HepG2 (cell line): Measurements from ENCODE around the gene CACNG7. TPM values are rescaled to one million over a fixed set of nuclear protein-coding genes. Genes with fewer than 3 reads are reported as not detected.

Experiments
- ATAC-seq: fragments of 200-7000 bp; cut with Tn5 transposase; 3 replicates; pipeline ENCODE4 v1.9.1; 2020; ENCODE audit warnings: mild to moderate bottlenecking, moderate library complexity
- BruUV-seq: library from RNA; stranded (reverse); fragments of 400-500 nt; replicated peaks from 2 replicates; lab custom pipeline; 2021; lab: Mats Ljungman, UMichigan
- CTCF ChIA-PET: fragments of 300-600 bp; formaldehyde crosslinking; extraction: SDS; loops from one replicate; lab custom pipeline; 2021; ENCODE audit warnings: low total read pairs, inconsistent platforms, low intra/inter-chr PET ratio; lab: Yijun Ruan, JAX
- POLR2A ChIA-PET: fragments of 350-600 bp; sonication (Branson Sonifier 250); formaldehyde crosslinking; loops from one replicate; lab custom pipeline; 2020; ENCODE audit warnings: antibody characterized with exemption, inconsistent platforms; lab: Yijun Ruan, JAX
- DNase-seq: peaks from one replicate; pipeline ENCODE4 v3.0.0-alpha.2; 2015; ENCODE audit warnings: low spot score
- FAIRE-seq: peaks from 3 replicates; lab custom pipeline; 2011; peaks lifted over from hg19 to GRCh38; lab: Jason Lieb, UNC
- H2AFZ ChIP-seq: one replicate; pipeline ENCODE4 v1.6.1; 2011; ENCODE audit warnings: low read length, inconsistent platforms
- H3K27ac ChIP-seq: fragments of 300-600 bp; 3 replicates; pipeline ENCODE4 v1.8.0; 2011; ENCODE audit warnings: mixed run types, mild to moderate bottlenecking, mixed read lengths, low read length, inconsistent platforms; ENCODE audit not compliant: insufficient read depth; ENCODE audit errors: extremely low read length
- H3K27me3 ChIP-seq, 2 experiments: fragments of 200-600 bp in 1 of 2; 2 replicates in 1 of 2; 3 replicates in 1 of 2; pipeline versions ENCODE4 v1.6.0 to v1.8.0; 2011; ENCODE audit warnings: low read length in 2 of 2, mild to moderate bottlenecking in 2 of 2, moderate library complexity in 2 of 2, inconsistent platforms in 1 of 2; ENCODE audit not compliant: insufficient read depth in 2 of 2, control insufficient read depth in 1 of 2
- H3K36me3 ChIP-seq, 2 experiments: fragments of 200-600 bp in 1 of 2; replicated peaks in 1 of 2; 2 replicates in 1 of 2; 3 replicates in 1 of 2; pipeline versions ENCODE4 v1.5.1 to v1.8.0; 2011; ENCODE audit warnings: low read length in 2 of 2, inconsistent platforms in 1 of 2; ENCODE audit not compliant: insufficient read depth in 2 of 2, control insufficient read depth in 1 of 2
- H3K4me1 ChIP-seq: 2 replicates; pipeline ENCODE4 v1.5.1; 2012; ENCODE audit warnings: low read length, inconsistent platforms; ENCODE audit not compliant: insufficient read depth
- H3K4me2 ChIP-seq: 2 replicates; pipeline ENCODE4 v1.6.0; 2011; ENCODE audit warnings: low read depth, low read length, inconsistent platforms
- H3K4me3 ChIP-seq, 3 experiments: fragments of 200-600 bp in 1 of 3; sonication (generic), shearing (Covaris generic) in 1 of 3; replicated peaks in 1 of 3; 2 replicates each; pipeline ENCODE4 v1.5.1; 2011 to 2016; ENCODE audit warnings: low read length in 3 of 3, inconsistent platforms in 2 of 3, low read depth in 2 of 3, mild to moderate bottlenecking in 2 of 3, control low read depth in 1 of 3, mixed read lengths in 1 of 3; ENCODE audit not compliant: insufficient read depth in 1 of 3
- H3K79me2 ChIP-seq: one replicate; pipeline ENCODE4 v1.6.1; 2011; ENCODE audit warnings: low read length, inconsistent platforms; ENCODE audit not compliant: insufficient read depth
- H3K9ac ChIP-seq: 2 replicates; pipeline ENCODE4 v1.6.0; 2011; ENCODE audit warnings: mild to moderate bottlenecking, low read depth, low read length, inconsistent platforms; ENCODE audit not compliant: insufficient read depth
- H3K9me3 ChIP-seq: 2 replicates; pipeline ENCODE4 v1.5.1; 2012; ENCODE audit warnings: mild to moderate bottlenecking, low read length
- H4K20me1 ChIP-seq: 2 replicates; pipeline ENCODE4 v1.6.0; 2011; ENCODE audit warnings: inconsistent platforms, mild to moderate bottlenecking, low read length, moderate library complexity; ENCODE audit not compliant: insufficient read depth
- ATF7 ChIP-seq, 2 experiments: fragments of 450-650 bp in 1 of 2; sonication (generic) in 1 of 2; formaldehyde crosslinking in 1 of 2; IDR thresholded peaks; 2 replicates each; pipeline versions ENCODE4 v1.4.0 to v1.6.1; 2016 to 2020; ENCODE audit warnings: antibody characterized with exemption in 1 of 2, mild to moderate bottlenecking in 1 of 2, missing genetic modification reagents in 1 of 2
- KLF11 ChIP-seq: IDR thresholded peaks from 2 replicates; pipeline ENCODE4 v1.6.1; 2016; ENCODE audit warnings: missing compliant biosample characterization
- NFIB ChIP-seq: sonication (generic); formaldehyde crosslinking; IDR thresholded peaks from 2 replicates; pipeline ENCODE4 v1.9.0; 2021; ENCODE audit warnings: missing genetic modification reagents, mild to moderate bottlenecking, borderline replicate concordance
- ZNF597 ChIP-seq: sonication (generic); formaldehyde crosslinking; IDR thresholded peaks from 2 replicates; pipeline ENCODE4 v1.5.0; 2020; ENCODE audit warnings: missing genetic modification reagents
- ZNF652 ChIP-seq: IDR thresholded peaks from 2 replicates; pipeline ENCODE4 v1.6.1; 2016; ENCODE audit warnings: low read depth, borderline replicate concordance
- ZNF660 ChIP-seq: sonication (generic); formaldehyde crosslinking; IDR thresholded peaks from 2 replicates; pipeline ENCODE4 v1.5.1; 2020; ENCODE audit warnings: mild to moderate bottlenecking, low read depth, missing genetic modification reagents, borderline replicate concordance
- WGBS: methylation state at CpG from one replicate; pipeline ENCODE4 v1.1.6; 2017; ENCODE audit warnings: low lambda C conversion rate; 5-methylcytosine and 5-hydroxymethylcytosine counted together
- in situ Hi-C: cut with HindIII; loops from 2 replicates; pipeline ENCODE4 v1.10.0; 2017; ENCODE audit warnings: low pct_unique_long_range_greater_than_20kb; ENCODE audit not compliant: extremely low pct_ligation_motif_present
- intact Hi-C: fragments of 100-400 bp; cut with micrococcal nuclease; formaldehyde crosslinking; loops from one replicate; pipeline ENCODE4 v1.10.0; 2022; ENCODE audit not compliant: unreplicated experiment
- polyA plus RNA-seq, 8 experiments: library from polyadenylated mRNA; depleted of rRNA in 3 of 8; stranded (reverse) in 7 of 8; unstranded in 1 of 8; fragments of >200 nt; fragmentation: Illumina TruSeq in 4 of 8; extraction: Trizol in 4 of 8; gene quantifications; 2 replicates each; pipeline versions ENCODE4 v1.2.1 to v1.2.3, GENCODE V29; 2011 to 2016; ENCODE audit warnings: low read depth in 4 of 8, missing spikeins in 1 of 8, mixed read lengths in 1 of 8; ENCODE audit not compliant: insufficient read depth in 1 of 8
- total RNA-seq, 5 experiments: library from RNA; depleted of rRNA; stranded (reverse); fragments of >200 nt; fragmentation: Illumina TruSeq; extraction: Trizol; gene quantifications; 2 replicates each; pipeline ENCODE4 v1.2.3, GENCODE V29; 2016; ENCODE audit warnings: low read depth in 1 of 5

CACNG7 gene
- total and polyA plus RNA-seq, 2 of the 13 experiments (the other 11 are each of a cell fraction or from before 2014, with no cell fraction given): not detected

DNA sequence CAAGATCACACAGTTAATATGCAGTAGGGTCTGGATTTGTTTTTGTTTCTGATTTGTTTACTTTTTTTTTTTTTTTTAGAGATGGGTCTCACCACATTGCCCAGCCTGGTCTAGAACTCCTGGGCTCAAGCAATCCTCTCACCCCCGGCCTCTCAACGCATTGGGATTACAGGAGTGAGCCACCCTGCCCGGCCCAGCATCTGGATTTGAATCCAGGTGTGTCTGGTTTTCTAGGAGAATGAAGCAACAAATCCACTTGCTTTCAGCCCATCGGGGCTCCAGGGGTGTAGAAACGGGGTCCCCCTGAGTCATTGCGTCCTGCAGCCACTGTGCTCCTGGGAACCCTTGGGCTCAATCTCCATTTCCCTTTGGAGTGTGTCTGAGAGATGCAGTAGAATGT is 60.3 kb downstream of the CACNG7 start (continued):
- TF ChIP-seq ZNF597 (CRISPR knock-in tag) (no peak), ZNF660 (CRISPR knock-in tag) (no peak), NFIB (CRISPR knock-in tag) (no peak)

DNA sequence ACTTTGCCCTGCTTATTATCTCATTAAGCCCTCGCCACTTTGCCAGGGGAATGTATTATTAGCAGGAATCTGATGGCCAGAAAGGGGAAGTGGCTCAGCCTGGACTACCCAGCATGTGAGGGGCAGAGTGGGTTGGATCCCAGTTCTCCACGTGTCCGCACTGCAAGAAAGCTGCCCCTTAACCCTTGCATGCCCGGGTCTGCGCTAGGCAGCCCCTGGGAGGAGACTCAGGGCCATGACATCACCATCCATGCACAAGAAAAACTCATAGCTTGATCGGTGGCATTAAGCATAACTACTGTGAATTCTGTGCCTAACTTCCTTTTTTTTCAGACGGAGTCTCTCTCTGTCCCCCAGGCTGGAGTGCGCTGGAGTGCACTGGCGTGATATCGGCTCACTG is 62.6 kb downstream of the CACNG7 start:
- Histone ChIP-seq H4K20me1 (no peaks in the 10 kb centered on the region), H3K79me2 (no peaks in the 10 kb centered on the region), H3K9ac (no peak overlapping the region), H2AFZ (no peak overlapping the region), H3K9me3 (no peaks in the 10 kb centered on the region), H3K36me3 (no peaks in the 10 kb centered on the region), H3K4me2 (no peak overlapping the region), H3K27me3 (no peaks in the 10 kb centered on the region; a peak in 1 of 5 replicates), H3K4me3 (no peak overlapping the region), H3K4me1 (no peaks in the 10 kb centered on the region), H3K27ac (no peak overlapping the region)
- FAIRE-seq: no peak
- intact Hi-C loops (no loop called here), in situ Hi-C loops (no loop called here)
- no peak for DNase-seq
- ChIA-PET CTCF (no interaction called here), POLR2A (no interaction called here)
- 56% methylated on average over 8 of the region's 10 CpGs for WGBS
- no peak for ATAC-seq
- peak; percentile 44; the same call in 1 of the 2 replicates for TF ChIP-seq ZNF652 (CRISPR knock-in tag)
- peak; percentile 33; the same call in 1 of the 2 replicates for TF ChIP-seq ATF7 (IDR thresholded peaks at IDR 0.05)
- no peak for TF ChIP-seq ATF7 (CRISPR knock-in tag; IDR thresholded peaks at IDR 0.05)
- no peak for TF ChIP-seq KLF11 (CRISPR knock-in tag)
- BruUV-seq: no TSS peak
